CD14-positive monocyte (primary cell): ENCODE results near the gene NUDT17. TPM values are rescaled to one million over a fixed set of nuclear protein-coding genes. Genes with fewer than 3 reads are reported as not detected.

ENCODE experiments used
- DNase-seq, 3 donors: peaks; one replicate each; pipeline ENCODE4 v3.0.0-alpha.2; 2011 to 2022
- H2AFZ ChIP-seq: 2 replicates; pipeline ENCODE4 v1.6.0; 2012; ENCODE audit warnings: mild to moderate bottlenecking, low read depth, low read length, inconsistent platforms; ENCODE audit not compliant: insufficient read depth, poor library complexity, severe bottlenecking
- H3K27ac ChIP-seq, 2 donors: 1 replicate in 1 of 2; 2 replicates in 1 of 2; pipeline ENCODE4 v1.5.1; 2012 to 2013; ENCODE audit warnings: low read length in 2 of 2, control low read depth in 1 of 2, inconsistent platforms in 1 of 2, low read depth in 1 of 2, mild to moderate bottlenecking in 1 of 2
- H3K27me3 ChIP-seq, 2 donors: one replicate each; pipeline versions ENCODE4 v1.6.0 to v1.6.1; 2011 to 2013; ENCODE audit warnings: low read length in 2 of 2; ENCODE audit not compliant: control insufficient read depth in 2 of 2, insufficient read depth in 2 of 2
- H3K36me3 ChIP-seq, 2 donors: replicated peaks in 1 of 2; 1 replicate in 1 of 2; 2 replicates in 1 of 2; pipeline versions ENCODE4 v1.5.1 to v1.6.1; 2012 to 2013; ENCODE audit warnings: low read length in 2 of 2, control low read depth in 1 of 2, inconsistent platforms in 1 of 2, mild to moderate bottlenecking in 1 of 2; ENCODE audit not compliant: insufficient read depth in 2 of 2, control insufficient read depth in 1 of 2
- H3K4me1 ChIP-seq, 2 donors: 1 replicate in 1 of 2; 2 replicates in 1 of 2; pipeline versions ENCODE4 v1.5.1 to v1.6.1; 2012 to 2013; ENCODE audit warnings: low read length in 2 of 2, control low read depth in 1 of 2, inconsistent platforms in 1 of 2, mild to moderate bottlenecking in 1 of 2, moderate library complexity in 1 of 2; ENCODE audit not compliant: insufficient read depth in 2 of 2, control insufficient read depth in 1 of 2
- H3K4me2 ChIP-seq: replicated peaks from 2 replicates; pipeline ENCODE3; 2012; ENCODE audit warnings: low read length, moderate library complexity, mild to moderate bottlenecking; ENCODE audit not compliant: poor library complexity, severe bottlenecking; ENCODE audit errors: extremely low read depth
- H3K4me3 ChIP-seq, 3 experiments: fragments of 200-600 bp in 1 of 3; sonication (generic) in 1 of 3; replicated peaks in 1 of 3; 1 replicate in 2 of 3; 2 replicates in 1 of 3; pipeline ENCODE4 v1.5.1; 2011 to 2013; ENCODE audit warnings: low read length in 3 of 3, mild to moderate bottlenecking in 3 of 3, control low read depth in 2 of 3, low read depth in 2 of 3, inconsistent platforms in 1 of 3, moderate library complexity in 1 of 3
- H3K79me2 ChIP-seq: 2 replicates; pipeline ENCODE4 v1.6.0; 2012; ENCODE audit warnings: mild to moderate bottlenecking, control low read depth, inconsistent platforms, low read length, moderate library complexity; ENCODE audit not compliant: insufficient read depth
- H3K9ac ChIP-seq: 2 replicates; pipeline ENCODE4 v1.6.0; 2017; ENCODE audit warnings: low read length, mild to moderate bottlenecking; ENCODE audit not compliant: insufficient read depth, poor library complexity, severe bottlenecking
- H3K9me3 ChIP-seq, 2 donors: replicated peaks in 1 of 2; 1 replicate in 1 of 2; 2 replicates in 1 of 2; pipeline versions ENCODE4 v1.5.1 to v1.6.1; 2012 to 2013; ENCODE audit warnings: low read length in 2 of 2, control low read depth in 1 of 2; ENCODE audit not compliant: control insufficient read depth in 1 of 2, insufficient read depth in 1 of 2
- H4K20me1 ChIP-seq: 2 replicates; pipeline ENCODE4 v1.6.0; 2012; ENCODE audit warnings: mild to moderate bottlenecking, low read length, control low read depth, moderate library complexity; ENCODE audit not compliant: insufficient read depth
- H3K27ac Mint-ChIP-seq, 7 donors: one replicate each; pipeline ENCODE4 v1.8.0; 2020; ENCODE audit warnings: mild to moderate bottlenecking in 7 of 7, mixed read lengths in 7 of 7, moderate library complexity in 6 of 7, inconsistent platforms in 2 of 7
- H3K27me3 Mint-ChIP-seq, 3 donors: one replicate each; pipeline ENCODE4 v1.8.0; 2021 to 2022; ENCODE audit warnings: low read depth in 3 of 3, mild to moderate bottlenecking in 3 of 3, mixed read lengths in 3 of 3, moderate library complexity in 3 of 3, inconsistent platforms in 1 of 3
- H3K36me3 Mint-ChIP-seq, 2 donors: one replicate each; pipeline ENCODE4 v1.8.0; 2020; ENCODE audit warnings: mixed read lengths in 2 of 2, inconsistent platforms in 1 of 2, mild to moderate bottlenecking in 1 of 2
- H3K4me1 Mint-ChIP-seq: one replicate; pipeline ENCODE4 v1.8.0; 2020; ENCODE audit warnings: mild to moderate bottlenecking, mixed read lengths
- H3K4me3 Mint-ChIP-seq, 2 donors: one replicate each; pipeline ENCODE4 v1.8.0; 2020; ENCODE audit warnings: mild to moderate bottlenecking in 2 of 2, mixed read lengths in 2 of 2, moderate library complexity in 1 of 2
- H3K9me3 Mint-ChIP-seq, 7 donors: one replicate each; pipeline ENCODE4 v1.8.0; 2020 to 2022; ENCODE audit warnings: mixed read lengths in 7 of 7, mild to moderate bottlenecking in 6 of 7, moderate library complexity in 6 of 7, inconsistent platforms in 2 of 7
- CTCF ChIP-seq: fragments of 200-600 bp; IDR thresholded peaks from one replicate; pipeline ENCODE4 v1.8.0; 2022; ENCODE audit warnings: antibody characterized with exemption, mild to moderate bottlenecking
- WGBS: methylation state at CpG from one replicate; pipeline ENCODE4 v1.1.5; 2013; ENCODE audit warnings: missing lambda C conversion rate; ENCODE audit not compliant: insufficient coverage; 5-methylcytosine and 5-hydroxymethylcytosine counted together
- intact Hi-C, 2 donors: fragments of 100-400 bp; cut with micrococcal nuclease; formaldehyde crosslinking; loops; one replicate each; pipeline versions ENCODE4 v1.15.0 to v1.15.1; 2023
- polyA plus RNA-seq, 3 donors: library from polyadenylated mRNA; depleted of rRNA in 1 of 3; unstranded in 2 of 3; stranded (reverse) in 1 of 3; fragments of 300-500 nt in 2 of 3; fragments of >200 nt in 1 of 3; fragmentation: Illumina TruSeq in 2 of 3; gene quantifications; 1 replicate in 2 of 3; 2 replicates in 1 of 3; pipeline ENCODE4 v1.2.3, GENCODE V29; 2012 to 2021

NUDT17 gene
- polyA plus RNA-seq, 3 donors, result 2.1 to 6.4 (median 3.1) TPM

- no peaks in the 10 kb centered on the region for H3K9me3 Mint-ChIP-seq
- DNase-seq, result peak; percentile 64 to 74 (median 68)
Measured at GRCh38 chr1:145823565-145824498, 21.6 kb upstream of the NUDT17 start, which contains the start of the genes POLR3C and RNF115. POLR3C (plus strand) TSS chr1:145824200; CDS start chr1:145825777, 1,577 bp downstream. RNF115 (minus strand) TSS chr1:145824095; CDS start chr1:145823873, 222 bp downstream.

More at GRCh38 chr1:145823565-145824498, 21.6 kb upstream of the NUDT17 start, which contains the start of the genes POLR3C and RNF115:
- H3K27ac Mint-ChIP-seq, result peak within 1 kb of the TSS; percentile 93 to 98 (median 96)
- H3K36me3 Mint-ChIP-seq, result peaks cover 33 to 35% of the 10 kb centered on the region in 2 donors
- Histone ChIP-seq H3K36me3 (peaks cover 27 to 34% of the 10 kb centered on the region in 2 donors), H4K20me1 (peaks cover 14% of the 10 kb centered on the region), H3K4me3 (peak within 1 kb of the TSS; percentile 62 to 93 (median 82)), H3K27ac (peak within 1 kb of the TSS; percentile 92 to 99), H3K4me1 (peaks cover 11% of the 10 kb centered on the region in 2 donors), H3K27me3 (no peaks in the 10 kb centered on the region), H2AFZ (peak within 1 kb of the TSS; percentile 86), H3K9me3 (no peaks in the 10 kb centered on the region), H3K4me2 (peak within 1 kb of the TSS; percentile 79), H3K9ac (peak within 1 kb of the TSS; percentile 93), H3K79me2 (peaks cover 41% of the 10 kb centered on the region)
- intact Hi-C loops, result no loop called here
- peaks cover 0 to 4% (median 3%) of the 10 kb centered on the region in 3 donors for H3K27me3 Mint-ChIP-seq
- 0% methylated on average over 88 of the region's 89 CpGs for whole genome bisulfite sequencing
- peaks cover 17% of the 10 kb centered on the region for H3K4me1 Mint-ChIP-seq
- peak within 1 kb of the TSS; percentile 93 to 96 for H3K4me3 Mint-ChIP-seq
- no peak for TF ChIP-seq CTCF
